H1 (cell line): ENCODE results near the gene OSBP2. TPM values are rescaled to one million over a fixed set of nuclear protein-coding genes. Genes with fewer than 3 reads are reported as not detected.

Experiments used
- CTCF ChIA-PET: fragments of 300-600 bp; sonication (Branson Sonifier 250); formaldehyde crosslinking; loops from one replicate; lab custom pipeline; 2021; ENCODE audit not compliant: partially characterized antibody; lab: Charles Lee
- POLR2A ChIA-PET: fragments of 300-600 bp; sonication (Branson Sonifier 250); formaldehyde crosslinking; loops from one replicate; lab custom pipeline; 2021; ENCODE audit warnings: inconsistent platforms; ENCODE audit not compliant: partially characterized antibody; lab: Charles Lee
- DNase-seq, 2 experiments: peaks; one replicate each; pipeline versions ENCODE4 v3.0.0 to v3.0.0-alpha.2; 2010 to 2022; ENCODE audit warnings: low spot score in 2 of 2, low read depth in 1 of 2, mixed read lengths in 1 of 2
- FAIRE-seq: peaks from 2 replicates; lab custom pipeline; 2011; peaks lifted over from hg19 to GRCh38; lab: Jason Lieb, UNC
- H2AFZ ChIP-seq: 2 replicates; pipeline ENCODE4 v1.8.1; 2012; ENCODE audit warnings: low read length, inconsistent platforms
- H2AK5ac ChIP-seq: 2 replicates; pipeline ENCODE4 v1.6.1; 2013; ENCODE audit warnings: low read depth, low read length
- H2BK120ac ChIP-seq: replicated peaks from 2 replicates; pipeline ENCODE3; 2013; ENCODE audit warnings: low read depth, low read length, inconsistent platforms
- H2BK12ac ChIP-seq: 2 replicates; pipeline ENCODE4 v1.6.1; 2013; ENCODE audit warnings: low read depth, low read length
- H2BK15ac ChIP-seq: 2 replicates; pipeline ENCODE4 v1.6.1; 2013; ENCODE audit warnings: low read length
- H2BK20ac ChIP-seq: 2 replicates; pipeline ENCODE4 v1.6.1; 2013; ENCODE audit warnings: low read length
- H2BK5ac ChIP-seq: 2 replicates; pipeline ENCODE4 v1.6.1; 2013; ENCODE audit warnings: low read depth, low read length
- H3K14ac ChIP-seq: 2 replicates; pipeline ENCODE4 v1.6.1; 2013; ENCODE audit warnings: inconsistent platforms; ENCODE audit not compliant: insufficient read length
- H3K18ac ChIP-seq: 2 replicates; pipeline ENCODE4 v1.6.1; 2013; ENCODE audit warnings: low read length; ENCODE audit errors: extremely low read depth
- H3K23ac ChIP-seq: 2 replicates; pipeline ENCODE4 v1.6.1; 2013; ENCODE audit warnings: inconsistent platforms; ENCODE audit not compliant: insufficient read length
- H3K23me2 ChIP-seq: 2 replicates; pipeline ENCODE4 v1.6.1; 2013; ENCODE audit warnings: low read depth, low read length
- H3K27ac ChIP-seq: 2 replicates; pipeline ENCODE4 v1.6.1; 2011; ENCODE audit warnings: low read depth, low read length, inconsistent platforms
- H3K27me3 ChIP-seq, 4 experiments: replicated peaks in 1 of 4; 1 replicate in 1 of 4; 2 replicates in 3 of 4; pipeline versions ENCODE4 v1.6.1 to v1.8.1; 2011 to 2013; ENCODE audit warnings: low read length in 3 of 4, mild to moderate bottlenecking in 3 of 4, inconsistent platforms in 2 of 4, mixed read lengths in 2 of 4, moderate library complexity in 1 of 4; ENCODE audit not compliant: control insufficient read depth in 3 of 4, insufficient read depth in 3 of 4; ENCODE audit errors: extremely low read depth in 1 of 4
- H3K36me3 ChIP-seq, 4 experiments: 2 replicates each; pipeline versions ENCODE4 v1.6.1 to v1.8.1; 2011 to 2013; ENCODE audit warnings: mild to moderate bottlenecking in 4 of 4, low read length in 3 of 4, moderate library complexity in 2 of 4, control low read depth in 1 of 4, inconsistent platforms in 1 of 4; ENCODE audit not compliant: insufficient read depth in 4 of 4, control insufficient read depth in 2 of 4
- H3K4ac ChIP-seq: replicated peaks from 2 replicates; pipeline ENCODE3; 2013; ENCODE audit warnings: low read length, low read depth, mixed read lengths, inconsistent platforms; ENCODE audit not compliant: insufficient read length
- H3K4me1 ChIP-seq, 4 experiments: replicated peaks in 1 of 4; 1 replicate in 1 of 4; 2 replicates in 3 of 4; pipeline versions ENCODE4 v1.6.1 to v1.8.1; 2011 to 2013; ENCODE audit warnings: low read length in 3 of 4, inconsistent platforms in 2 of 4, mixed read lengths in 1 of 4; ENCODE audit not compliant: insufficient read depth in 4 of 4, control insufficient read depth in 3 of 4
- H3K4me2 ChIP-seq, 2 experiments: 2 replicates each; pipeline versions ENCODE4 v1.6.1 to v1.8.1; 2011 to 2013; ENCODE audit warnings: low read depth in 2 of 2, low read length in 2 of 2, control low read depth in 1 of 2, inconsistent platforms in 1 of 2, mild to moderate bottlenecking in 1 of 2; ENCODE audit not compliant: insufficient read depth in 1 of 2
- H3K4me3 ChIP-seq, 4 experiments: fragments of 200-600, 300-600 bp in 1 of 4; sonication (generic), shearing (Covaris generic), sonication (Bioruptor Twin) in 1 of 4; 2 replicates each; pipeline versions ENCODE4 v1.5.1 to v1.8.1; 2011 to 2016; ENCODE audit warnings: low read length in 4 of 4, low read depth in 3 of 4, control low read depth in 2 of 4, inconsistent platforms in 2 of 4, mild to moderate bottlenecking in 2 of 4, mixed read lengths in 1 of 4, moderate library complexity in 1 of 4; ENCODE audit not compliant: insufficient read depth in 2 of 4; ENCODE audit errors: extremely low read depth in 1 of 4
- H3K56ac ChIP-seq: replicated peaks from 2 replicates; pipeline ENCODE3; 2013; ENCODE audit warnings: low read depth, mild to moderate bottlenecking, mixed read lengths, low read length, inconsistent platforms; ENCODE audit not compliant: insufficient read length
- H3K79me1 ChIP-seq: 2 replicates; pipeline ENCODE4 v1.6.1; 2013; ENCODE audit warnings: low read depth, low read length, control low read depth
- H3K79me2 ChIP-seq, 2 experiments: 2 replicates each; pipeline versions ENCODE4 v1.6.1 to v1.8.1; 2012 to 2013; ENCODE audit warnings: low read length in 2 of 2, mild to moderate bottlenecking in 2 of 2, inconsistent platforms in 1 of 2; ENCODE audit not compliant: insufficient read depth in 2 of 2, control insufficient read depth in 1 of 2
- H3K9ac ChIP-seq, 4 experiments: replicated peaks in 1 of 4; 1 replicate in 1 of 4; 2 replicates in 3 of 4; pipeline versions ENCODE4 v1.6.1 to v1.8.1; 2011 to 2013; ENCODE audit warnings: low read depth in 3 of 4, low read length in 3 of 4, control low read depth in 2 of 4, mild to moderate bottlenecking in 2 of 4, moderate library complexity in 2 of 4, inconsistent platforms in 1 of 4; ENCODE audit errors: extremely low read depth in 1 of 4
- H3K9me3 ChIP-seq, 2 experiments: 2 replicates each; pipeline versions ENCODE4 v1.6.1 to v1.8.1; 2012 to 2013; ENCODE audit warnings: mild to moderate bottlenecking in 2 of 2, moderate library complexity in 2 of 2, control low read depth in 1 of 2, inconsistent platforms in 1 of 2, low read depth in 1 of 2, low read length in 1 of 2, mixed read lengths in 1 of 2; ENCODE audit not compliant: insufficient read depth in 2 of 2
- H4K20me1 ChIP-seq, 2 experiments: replicated peaks in 1 of 2; 2 replicates each; pipeline versions ENCODE3 to v1.8.1; 2011 to 2013; ENCODE audit warnings: inconsistent platforms in 2 of 2, low read length in 2 of 2, mild to moderate bottlenecking in 1 of 2; ENCODE audit not compliant: insufficient read depth in 2 of 2, control insufficient read depth in 1 of 2
- H4K5ac ChIP-seq: 2 replicates; pipeline ENCODE4 v1.6.1; 2013; ENCODE audit warnings: low read length, low read depth, mixed read lengths, inconsistent platforms; ENCODE audit not compliant: insufficient read length
- H4K8ac ChIP-seq: 2 replicates; pipeline ENCODE4 v1.8.0; 2013; ENCODE audit warnings: mild to moderate bottlenecking, moderate library complexity, low read length, inconsistent platforms; ENCODE audit not compliant: insufficient read depth; ENCODE audit errors: extremely low read depth
- H4K91ac ChIP-seq: replicated peaks from 2 replicates; pipeline ENCODE3; 2013; ENCODE audit warnings: low read length, mixed read lengths, inconsistent platforms; ENCODE audit not compliant: insufficient read length
- BCL11A ChIP-seq, 2 experiments: IDR thresholded peaks; one replicate each; pipeline ENCODE4 v1.6.1; 2011; ENCODE audit warnings: low read depth in 2 of 2, low read length in 2 of 2, mild to moderate bottlenecking in 2 of 2
- CBX5 ChIP-seq: fragments of 300-800, 300-1000 bp; sonication (generic); IDR thresholded peaks from 2 replicates; pipeline ENCODE4 v1.7.1; 2016; ENCODE audit warnings: antibody characterized with exemption, low read length, low read depth
- EGR1 ChIP-seq: IDR thresholded peaks from 2 replicates; pipeline ENCODE4 v1.6.1; 2011; ENCODE audit warnings: low read depth, low read length, borderline replicate concordance
- GTF2F1 ChIP-seq: IDR thresholded peaks from 2 replicates; pipeline ENCODE4 v1.6.1; 2012; ENCODE audit warnings: low read depth, low read length, improper control_type of control experiment, borderline replicate concordance
- SIRT6 ChIP-seq: IDR thresholded peaks from one replicate; pipeline ENCODE4 v1.7.1; 2012; ENCODE audit warnings: low read length, inconsistent platforms
- TAF1 ChIP-seq: IDR thresholded peaks from 2 replicates; pipeline ENCODE4 v1.6.1; 2011; ENCODE audit warnings: mild to moderate bottlenecking, low read depth, low read length
- TBP ChIP-seq: IDR thresholded peaks from 2 replicates; pipeline ENCODE4 v1.6.1; 2011; ENCODE audit warnings: low read depth, low read length, improper control_type of control experiment
- ZNF274 ChIP-seq: IDR thresholded peaks from 2 replicates; pipeline ENCODE4 v1.7.0; 2012; ENCODE audit warnings: low read length, borderline replicate concordance; ENCODE audit errors: extremely low read depth
- WGBS, 2 experiments: shearing (Covaris generic) in 1 of 2; methylation state at CpG; one replicate each; pipeline versions ENCODE4 v1.1.6 to v1.1.7; 2013 to 2015; ENCODE audit warnings: low lambda C conversion rate in 2 of 2, mixed read lengths in 2 of 2, inconsistent platforms in 1 of 2, low coverage in 1 of 2, missing lambda C conversion rate in 1 of 2; ENCODE audit not compliant: insufficient replicate concordance in 2 of 2, insufficient coverage in 1 of 2, insufficient read length in 1 of 2; ENCODE audit errors: extremely low coverage in 1 of 2, missing lambda C conversion rate in 1 of 2; 5-methylcytosine and 5-hydroxymethylcytosine counted together
- polyA plus RNA-seq, 7 experiments: library from polyadenylated mRNA; depleted of rRNA in 3 of 7; stranded (reverse) in 5 of 7; unstranded in 2 of 7; fragments of >200 nt in 5 of 7; fragments of 200-250 nt in 2 of 7; gene quantifications; 1 replicate in 5 of 7; 2 replicates in 1 of 7; 4 replicates in 1 of 7; pipeline versions ENCODE4 v1.2.1 to v1.2.3, GENCODE V29; 2011 to 2013; ENCODE audit warnings: missing spikeins in 2 of 7, mixed read lengths in 2 of 7
- total RNA-seq: library from RNA; stranded (reverse); fragmentation: NEBNext Ultra II Directional; extraction: Animal tissue kit (Norgen Biotek cat#: 25700); gene quantifications from 2 replicates; pipeline ENCODE4 v1.2.1, GENCODE V29; 2021
- TF ChIP-seq, protein P1 (sequence below), 3 experiments: IDR thresholded peaks; 1 replicate in 2 of 3; 2 replicates in 1 of 3; pipeline versions ENCODE4 v1.5.1 to v1.6.1; 2011; ENCODE audit warnings: low read length in 3 of 3, mild to moderate bottlenecking in 3 of 3, inconsistent platforms in 2 of 3, low read depth in 1 of 3, moderate library complexity in 1 of 3; ENCODE audit not compliant: insufficient read depth in 1 of 3; ENCODE audit errors: control extremely low read depth in 1 of 3
- TF ChIP-seq, protein P2 (sequence below): IDR thresholded peaks from 2 replicates; pipeline ENCODE4 v1.6.1; 2011; ENCODE audit warnings: low read depth, mild to moderate bottlenecking, low read length; ENCODE audit not compliant: insufficient read depth

Gene OSBP2
- total and polyA plus RNA-seq, 2 of the 8 experiments (the other 6 are each of a cell fraction or from before 2014, with no cell fraction given) = 3.4 to 3.7 TPM

DNA sequence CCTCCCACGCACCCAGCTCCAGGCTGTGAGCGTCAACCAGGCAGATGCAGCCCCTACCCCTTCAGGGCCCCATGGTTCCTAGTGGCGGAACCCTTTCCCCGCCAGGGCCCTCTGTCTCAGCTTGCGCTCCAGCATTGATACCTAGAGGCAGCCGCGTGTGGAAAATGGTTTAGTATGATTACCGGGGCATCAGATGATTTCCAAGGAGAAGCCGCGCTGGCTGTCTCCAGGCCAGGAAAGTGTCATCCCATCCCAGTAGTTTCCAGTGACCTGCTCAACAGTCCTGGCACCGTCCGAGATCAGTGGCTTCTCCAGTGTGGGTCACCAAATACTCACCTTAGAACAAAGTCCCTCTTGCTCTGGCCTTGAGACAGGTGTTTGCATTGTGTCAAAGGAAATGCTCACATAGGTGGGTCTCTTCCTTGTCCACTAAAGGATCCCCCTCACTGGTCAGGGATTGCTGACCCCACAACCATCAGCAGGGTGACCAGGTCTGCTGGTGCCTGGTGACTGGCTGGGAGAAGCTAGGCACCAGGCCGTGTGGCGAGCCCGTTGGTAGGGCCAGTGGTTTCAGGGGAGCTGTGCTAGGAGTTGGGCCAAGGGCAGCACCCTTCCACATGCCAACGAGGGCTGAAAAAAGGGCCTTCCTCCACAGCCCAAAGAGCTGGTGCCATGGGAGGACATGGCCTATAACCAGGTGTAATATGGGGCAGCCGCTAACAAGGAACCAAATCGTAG, 164.5 kb downstream of the OSBP2 start:
- no peak overlapping the region for H4K91ac ChIP-seq
- TF ChIP-seq TBP (no peak), EGR1 (no peak), BCL11A (IDR thresholded peaks at IDR 0.05; ENCODE audit: low read depth in 2 of 2, low read length in 2 of 2) (no peak), GTF2F1 (no peak), CBX5 (no peak), SIRT6 (no peak), ZNF274 (no peak), TAF1 (no peak)
- TF ChIP-seq, protein P1, sequence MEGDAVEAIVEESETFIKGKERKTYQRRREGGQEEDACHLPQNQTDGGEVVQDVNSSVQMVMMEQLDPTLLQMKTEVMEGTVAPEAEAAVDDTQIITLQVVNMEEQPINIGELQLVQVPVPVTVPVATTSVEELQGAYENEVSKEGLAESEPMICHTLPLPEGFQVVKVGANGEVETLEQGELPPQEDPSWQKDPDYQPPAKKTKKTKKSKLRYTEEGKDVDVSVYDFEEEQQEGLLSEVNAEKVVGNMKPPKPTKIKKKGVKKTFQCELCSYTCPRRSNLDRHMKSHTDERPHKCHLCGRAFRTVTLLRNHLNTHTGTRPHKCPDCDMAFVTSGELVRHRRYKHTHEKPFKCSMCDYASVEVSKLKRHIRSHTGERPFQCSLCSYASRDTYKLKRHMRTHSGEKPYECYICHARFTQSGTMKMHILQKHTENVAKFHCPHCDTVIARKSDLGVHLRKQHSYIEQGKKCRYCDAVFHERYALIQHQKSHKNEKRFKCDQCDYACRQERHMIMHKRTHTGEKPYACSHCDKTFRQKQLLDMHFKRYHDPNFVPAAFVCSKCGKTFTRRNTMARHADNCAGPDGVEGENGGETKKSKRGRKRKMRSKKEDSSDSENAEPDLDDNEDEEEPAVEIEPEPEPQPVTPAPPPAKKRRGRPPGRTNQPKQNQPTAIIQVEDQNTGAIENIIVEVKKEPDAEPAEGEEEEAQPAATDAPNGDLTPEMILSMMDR (IDR thresholded peaks at IDR 0.05; ENCODE audit: control extremely low read depth in 1 of 3, insufficient read depth in 1 of 3, low read depth in 1 of 3, low read length in 3 of 3) = no peak
- TF ChIP-seq, protein P2, sequence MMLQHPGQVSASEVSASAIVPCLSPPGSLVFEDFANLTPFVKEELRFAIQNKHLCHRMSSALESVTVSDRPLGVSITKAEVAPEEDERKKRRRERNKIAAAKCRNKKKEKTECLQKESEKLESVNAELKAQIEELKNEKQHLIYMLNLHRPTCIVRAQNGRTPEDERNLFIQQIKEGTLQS = no peak

More for the DNA sequence above, 164.5 kb downstream of the OSBP2 start:
- no peaks in the 10 kb centered on the region for H3K36me3 ChIP-seq
- ChIA-PET CTCF (interaction anchor here (1.3 to 2.9 kb wide), 4 partner anchors 18 to 95 kb away, joined by 3 to 9 read pairs (median 4); no protein-coding TSS in a partner anchor), POLR2A (interaction anchor here (0.6 to 1.0 kb wide), 3 partner anchors 29 to 86 kb away, joined by 3 to 4 read pairs (median 3); no protein-coding TSS in a partner anchor)
- no peak overlapping the region for H2BK12ac ChIP-seq
- no peak for DNase-seq
- H3K23ac ChIP-seq = no peak overlapping the region
- H2BK120ac ChIP-seq = no peak overlapping the region
- 0 out of 7 replicates have a peak, but pooled peaks cover 0 to 5% (median 0%) of the 10 kb centered on the region in 4 experiments for H3K4me1 ChIP-seq
- no peak overlapping the region for H2AK5ac ChIP-seq
- H2BK5ac ChIP-seq = no peak overlapping the region
- 96% methylated on average over 18 of the region's 18 CpGs; no CpG with 5 or more reads in 1 of the 2 experiments for WGBS, 2 experiments
- H3K56ac ChIP-seq = no peak overlapping the region
- H3K18ac ChIP-seq = no peak overlapping the region
- H3K14ac ChIP-seq = no peak overlapping the region
- H3K27me3 ChIP-seq = no peaks in the 10 kb centered on the region
- no peak overlapping the region for H3K27ac ChIP-seq
- no peak overlapping the region for H3K4me2 ChIP-seq
- H3K79me2 ChIP-seq = no peaks in the 10 kb centered on the region
- H3K79me1 ChIP-seq = no peaks in the 10 kb centered on the region
- H4K8ac ChIP-seq = no peak overlapping the region
- no peaks in the 10 kb centered on the region for H3K9me3 ChIP-seq
- H2BK20ac ChIP-seq = no peak overlapping the region
- H4K5ac ChIP-seq = no peak overlapping the region
- H3K4ac ChIP-seq = no peak overlapping the region
- H3K4me3 ChIP-seq = no peak overlapping the region
- H3K9ac ChIP-seq = no peak overlapping the region
- H3K23me2 ChIP-seq = no peaks in the 10 kb centered on the region
- H2BK15ac ChIP-seq = no peak overlapping the region
- FAIRE-seq = no peak
- no peak overlapping the region for H2AFZ ChIP-seq
- peaks cover 0 to 4% of the 10 kb centered on the region in 2 experiments for H4K20me1 ChIP-seq
